ENCODE measurements around the gene IGF2BP1. TPM values are rescaled to one million over a fixed set of nuclear protein-coding genes. Genes with fewer than 3 reads are reported as not detected.

IGF2BP1 gene
- total RNA-seq, 2 donors from 2014 or later: not detected

DNA sequence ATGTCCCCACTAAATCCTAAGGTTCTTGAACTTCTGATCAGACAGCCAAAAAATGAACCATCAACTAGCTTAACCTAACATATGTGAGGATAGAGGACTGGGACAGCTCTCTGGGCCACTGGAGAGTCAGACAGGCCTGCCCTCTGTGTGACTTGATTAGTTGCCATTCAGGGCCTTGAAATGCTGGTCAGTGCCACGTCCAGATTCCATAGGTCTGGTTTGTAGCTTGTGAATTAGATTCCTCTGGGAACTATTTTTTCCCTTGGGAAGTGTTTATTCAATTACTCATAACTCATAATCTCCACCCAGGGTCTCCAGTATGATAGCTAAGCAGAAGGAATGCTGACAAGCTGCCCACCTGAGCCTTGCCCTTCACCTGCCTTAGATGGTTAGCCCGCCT, 48.2 kb downstream of the IGF2BP1 start:
- Histone ChIP-seq H3K4me1 (no peaks in the 10 kb centered on the region), H3K4me3 (no peak overlapping the region), H3K36me3 (no peaks in the 10 kb centered on the region), H3K27me3 (no peaks in the 10 kb centered on the region), H3K9me3 (no peaks in the 10 kb centered on the region), H3K27ac (no peak overlapping the region)
- DNase-seq (ENCODE audit: low spot score): no peak
- TF ChIP-seq, protein P1, sequence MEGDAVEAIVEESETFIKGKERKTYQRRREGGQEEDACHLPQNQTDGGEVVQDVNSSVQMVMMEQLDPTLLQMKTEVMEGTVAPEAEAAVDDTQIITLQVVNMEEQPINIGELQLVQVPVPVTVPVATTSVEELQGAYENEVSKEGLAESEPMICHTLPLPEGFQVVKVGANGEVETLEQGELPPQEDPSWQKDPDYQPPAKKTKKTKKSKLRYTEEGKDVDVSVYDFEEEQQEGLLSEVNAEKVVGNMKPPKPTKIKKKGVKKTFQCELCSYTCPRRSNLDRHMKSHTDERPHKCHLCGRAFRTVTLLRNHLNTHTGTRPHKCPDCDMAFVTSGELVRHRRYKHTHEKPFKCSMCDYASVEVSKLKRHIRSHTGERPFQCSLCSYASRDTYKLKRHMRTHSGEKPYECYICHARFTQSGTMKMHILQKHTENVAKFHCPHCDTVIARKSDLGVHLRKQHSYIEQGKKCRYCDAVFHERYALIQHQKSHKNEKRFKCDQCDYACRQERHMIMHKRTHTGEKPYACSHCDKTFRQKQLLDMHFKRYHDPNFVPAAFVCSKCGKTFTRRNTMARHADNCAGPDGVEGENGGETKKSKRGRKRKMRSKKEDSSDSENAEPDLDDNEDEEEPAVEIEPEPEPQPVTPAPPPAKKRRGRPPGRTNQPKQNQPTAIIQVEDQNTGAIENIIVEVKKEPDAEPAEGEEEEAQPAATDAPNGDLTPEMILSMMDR (IDR thresholded peaks at IDR 0.05): no peak

DNA sequence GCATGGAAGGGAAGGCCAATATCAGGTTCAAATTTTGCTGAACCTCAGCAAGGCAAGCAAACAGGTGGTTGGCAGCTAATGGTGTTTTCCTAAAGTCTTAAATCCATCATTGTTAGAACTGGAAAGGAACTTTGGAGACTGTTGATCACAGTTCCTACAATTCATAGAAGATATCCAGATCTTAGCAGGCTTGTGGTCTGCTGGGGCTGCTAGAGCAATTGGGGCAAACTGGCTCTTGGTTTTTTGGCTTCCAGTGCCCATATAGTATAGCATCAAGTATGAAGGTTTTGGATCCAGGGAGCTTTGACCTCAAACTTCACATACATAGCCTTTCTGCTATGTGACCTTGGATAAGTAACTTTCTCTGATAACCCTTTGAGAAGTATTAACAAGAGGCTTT, 49.7 kb downstream of the IGF2BP1 start:
- H3K9me3 ChIP-seq: no peaks in the 10 kb centered on the region
- H3K36me3 ChIP-seq: no peaks in the 10 kb centered on the region
- no peak overlapping the region for H3K27ac ChIP-seq
- no peak for DNase-seq (ENCODE audit: low spot score)
- TF ChIP-seq, protein P1 (IDR thresholded peaks at IDR 0.05): no peak
- H3K4me1 ChIP-seq: no peaks in the 10 kb centered on the region
- H3K4me3 ChIP-seq: no peak overlapping the region
- no peaks in the 10 kb centered on the region for H3K27me3 ChIP-seq

DNA sequence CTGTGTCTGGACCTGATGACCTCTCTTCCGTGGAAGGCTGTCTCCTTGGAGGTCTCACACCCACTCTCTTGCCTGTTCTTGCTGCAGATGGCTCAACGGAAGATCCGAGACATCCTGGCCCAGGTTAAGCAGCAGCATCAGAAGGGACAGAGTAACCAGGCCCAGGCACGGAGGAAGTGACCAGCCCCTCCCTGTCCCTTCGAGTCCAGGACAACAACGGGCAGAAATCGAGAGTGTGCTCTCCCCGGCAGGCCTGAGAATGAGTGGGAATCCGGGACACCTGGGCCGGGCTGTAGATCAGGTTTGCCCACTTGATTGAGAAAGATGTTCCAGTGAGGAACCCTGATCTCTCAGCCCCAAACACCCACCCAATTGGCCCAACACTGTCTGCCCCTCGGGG, 52.1 kb downstream of the IGF2BP1 start:
- no peaks in the 10 kb centered on the region for H3K36me3 ChIP-seq
- TF ChIP-seq, protein P1 (IDR thresholded peaks at IDR 0.05): no peak
- H3K4me1 ChIP-seq: no peaks in the 10 kb centered on the region
- H3K4me3 ChIP-seq: no peak overlapping the region
- no peak overlapping the region for H3K27ac ChIP-seq
- no peak for DNase-seq (ENCODE audit: low spot score)
- H3K9me3 ChIP-seq: no peaks in the 10 kb centered on the region
- no peaks in the 10 kb centered on the region for H3K27me3 ChIP-seq

DNA sequence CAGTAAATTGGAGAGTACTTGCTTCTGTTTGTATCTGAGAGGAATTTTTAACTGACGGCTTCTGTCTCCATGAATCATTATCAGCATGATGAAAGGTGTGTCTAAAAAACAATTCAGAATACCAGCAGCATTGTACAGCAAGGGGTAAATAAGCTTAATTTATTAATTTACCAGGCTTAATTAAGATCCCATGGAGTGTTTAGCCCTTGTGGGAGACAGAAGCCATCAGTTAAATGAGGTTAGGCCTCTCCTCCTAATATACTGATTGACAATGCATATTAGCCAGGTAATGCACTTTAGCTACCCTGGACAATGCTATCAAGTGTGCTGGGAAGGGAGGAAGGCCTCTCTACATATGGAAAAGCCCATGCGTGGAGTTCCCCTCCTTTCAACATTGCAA, 53.4 kb downstream of the IGF2BP1 start:
- TF ChIP-seq, protein P1 (IDR thresholded peaks at IDR 0.05): no peak
- H3K4me1 ChIP-seq: no peaks in the 10 kb centered on the region
- H3K27ac ChIP-seq: no peak overlapping the region
- H3K27me3 ChIP-seq: no peaks in the 10 kb centered on the region
- H3K36me3 ChIP-seq: no peaks in the 10 kb centered on the region
- H3K4me3 ChIP-seq: no peak overlapping the region
- DNase-seq (ENCODE audit: low spot score): no peak
- no peaks in the 10 kb centered on the region for H3K9me3 ChIP-seq

DNA sequence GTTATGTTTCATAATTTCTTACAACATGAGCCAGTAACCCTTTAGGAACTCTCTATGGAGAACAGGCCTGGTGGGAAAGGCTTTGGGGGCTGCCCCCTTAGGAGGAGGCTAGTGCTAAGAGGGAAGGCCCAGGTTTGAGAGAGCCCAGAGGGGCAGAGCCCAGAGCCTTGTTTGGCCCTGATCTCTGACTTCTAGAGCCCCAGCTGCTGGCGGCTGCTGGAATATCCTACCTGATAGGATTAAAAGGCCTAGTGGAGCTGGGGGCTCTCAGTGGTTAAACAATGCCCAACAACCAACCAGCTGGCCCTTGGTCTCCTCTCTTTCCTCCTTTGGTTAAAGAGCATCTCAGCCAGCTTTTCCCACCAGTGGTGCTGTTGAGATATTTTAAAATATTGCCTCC, 54.1 kb downstream of the IGF2BP1 start:
- TF ChIP-seq, protein P1 (IDR thresholded peaks at IDR 0.05): no peak

DNA sequence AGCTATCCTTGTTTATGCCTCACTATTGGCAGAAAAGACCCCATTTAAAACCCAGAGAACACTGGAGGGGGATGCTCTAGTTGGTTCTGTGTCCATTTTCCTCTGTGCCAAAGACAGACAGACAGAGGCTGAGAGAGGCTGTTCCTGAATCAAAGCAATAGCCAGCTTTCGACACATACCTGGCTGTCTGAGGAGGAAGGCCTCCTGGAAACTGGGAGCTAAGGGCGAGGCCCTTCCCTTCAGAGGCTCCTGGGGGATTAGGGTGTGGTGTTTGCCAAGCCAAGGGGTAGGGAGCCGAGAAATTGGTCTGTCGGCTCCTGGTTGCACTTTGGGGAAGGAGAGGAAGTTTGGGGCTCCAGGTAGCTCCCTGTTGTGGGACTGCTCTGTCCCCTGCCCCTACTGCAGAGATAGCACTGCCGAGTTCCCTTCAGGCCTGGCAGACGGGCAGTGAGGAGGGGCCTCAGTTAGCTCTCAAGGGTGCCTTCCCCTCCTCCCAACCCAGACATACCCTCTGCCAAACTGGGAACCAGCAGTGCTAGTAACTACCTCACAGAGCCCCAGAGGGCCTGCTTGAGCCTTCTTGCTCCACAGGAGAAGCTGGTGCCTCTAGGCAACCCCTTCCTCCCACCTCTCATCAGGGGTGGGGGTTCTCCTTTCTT, 56.1 kb downstream of the IGF2BP1 start:
- Histone ChIP-seq H3K4me3 (no peak overlapping the region), H3K9me3 (no peaks in the 10 kb centered on the region), H3K27me3 (no peaks in the 10 kb centered on the region), H3K27ac (no peak overlapping the region), H3K36me3 (no peaks in the 10 kb centered on the region), H3K4me1 (no peaks in the 10 kb centered on the region)
- DNase-seq (ENCODE audit: low spot score): no peak
- TF ChIP-seq, protein P1 (IDR thresholded peaks at IDR 0.05): no peak

More for the DNA sequence above, 54.1 kb downstream of the IGF2BP1 start:
- Histone ChIP-seq H3K4me3 (no peak overlapping the region), H3K9me3 (no peaks in the 10 kb centered on the region), H3K27ac (no peak overlapping the region), H3K27me3 (no peaks in the 10 kb centered on the region), H3K4me1 (no peaks in the 10 kb centered on the region), H3K36me3 (no peaks in the 10 kb centered on the region)
- DNase-seq (ENCODE audit: low spot score): no peak
